A673 (cell line): ENCODE results near the gene ARX.

Experiments used
- EZH2 ChIP-seq: fragments of 200-600 bp; sonication (generic); IDR thresholded peaks from 2 replicates; pipeline ENCODE4 v1.6.1; 2017; ENCODE audit warnings: borderline replicate concordance, low read depth, mild to moderate bottlenecking, mixed read lengths, antibody characterized with exemption, low read length; ENCODE audit not compliant: poor library complexity, severe bottlenecking
- TF ChIP-seq, protein P1 (sequence below): fragments of 300-800, 200-600 bp; sonication (generic); conservative IDR thresholded peaks from 2 replicates; pipeline ENCODE4 v1.5.1; 2017; ENCODE audit warnings: low read depth, mild to moderate bottlenecking, antibody characterized with exemption, low read length, moderate library complexity, mixed read lengths

DNA sequence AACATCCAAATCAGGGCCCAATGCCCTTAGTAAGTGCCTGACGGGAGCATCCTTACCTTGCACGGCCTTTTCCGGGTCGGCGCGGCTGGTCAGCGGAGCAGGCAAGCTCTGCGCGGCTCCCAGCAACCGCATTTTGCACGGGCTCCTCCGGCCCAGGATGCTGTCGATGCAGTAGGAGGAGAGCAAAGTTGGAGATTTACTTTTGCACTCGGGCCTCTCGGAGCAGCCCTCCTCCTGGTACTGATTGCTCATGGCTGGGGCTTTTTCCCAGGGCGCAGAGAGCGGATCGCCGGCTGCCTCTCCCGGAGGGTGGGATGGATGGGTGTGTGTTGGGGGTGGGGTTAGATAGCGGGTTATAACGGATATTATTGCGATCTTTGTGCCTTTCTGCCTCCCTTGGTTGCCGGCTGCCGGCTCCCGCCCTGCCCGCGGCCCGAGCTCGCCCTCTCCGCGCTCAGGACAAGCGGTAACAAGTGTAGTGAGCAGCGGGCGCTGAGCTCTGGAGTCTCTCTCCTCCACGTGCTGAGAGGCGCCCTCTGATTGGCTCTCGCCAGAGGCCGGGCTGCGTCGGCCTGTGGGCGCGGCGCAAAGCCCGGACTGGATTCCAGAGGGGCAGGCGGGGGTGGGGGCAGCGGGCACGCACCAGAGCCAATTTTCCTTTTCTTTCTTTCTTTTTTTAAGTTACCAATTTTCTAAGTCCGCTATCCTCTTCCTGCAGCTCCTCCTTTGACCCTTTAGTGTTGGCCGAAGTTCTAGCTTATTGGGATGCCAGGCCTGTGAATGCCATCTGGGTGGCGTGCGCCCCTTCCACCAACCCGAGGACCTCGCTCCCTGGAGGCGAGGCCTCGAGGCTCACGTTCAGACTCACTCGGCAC, at the start of gene ARX:
- TF ChIP-seq, protein P1, sequence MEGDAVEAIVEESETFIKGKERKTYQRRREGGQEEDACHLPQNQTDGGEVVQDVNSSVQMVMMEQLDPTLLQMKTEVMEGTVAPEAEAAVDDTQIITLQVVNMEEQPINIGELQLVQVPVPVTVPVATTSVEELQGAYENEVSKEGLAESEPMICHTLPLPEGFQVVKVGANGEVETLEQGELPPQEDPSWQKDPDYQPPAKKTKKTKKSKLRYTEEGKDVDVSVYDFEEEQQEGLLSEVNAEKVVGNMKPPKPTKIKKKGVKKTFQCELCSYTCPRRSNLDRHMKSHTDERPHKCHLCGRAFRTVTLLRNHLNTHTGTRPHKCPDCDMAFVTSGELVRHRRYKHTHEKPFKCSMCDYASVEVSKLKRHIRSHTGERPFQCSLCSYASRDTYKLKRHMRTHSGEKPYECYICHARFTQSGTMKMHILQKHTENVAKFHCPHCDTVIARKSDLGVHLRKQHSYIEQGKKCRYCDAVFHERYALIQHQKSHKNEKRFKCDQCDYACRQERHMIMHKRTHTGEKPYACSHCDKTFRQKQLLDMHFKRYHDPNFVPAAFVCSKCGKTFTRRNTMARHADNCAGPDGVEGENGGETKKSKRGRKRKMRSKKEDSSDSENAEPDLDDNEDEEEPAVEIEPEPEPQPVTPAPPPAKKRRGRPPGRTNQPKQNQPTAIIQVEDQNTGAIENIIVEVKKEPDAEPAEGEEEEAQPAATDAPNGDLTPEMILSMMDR, result no peak
- no peak for TF ChIP-seq EZH2
